HepG2 (cell line): Measurements from ENCODE around the gene GMNN. TPM values are rescaled to one million over a fixed set of nuclear protein-coding genes. Genes with fewer than 3 reads are reported as not detected.

ENCODE experiments used
- AGO1 ChIP-seq: fragments of 200-400 bp; formaldehyde crosslinking; IDR thresholded peaks from 2 replicates; pipeline ENCODE4 v1.6.1; 2017; ENCODE audit warnings: mild to moderate bottlenecking, low read depth, low read length, moderate library complexity; ENCODE audit not compliant: poor library complexity, severe bottlenecking
- AGO2 ChIP-seq: fragments of 200-400 bp; formaldehyde crosslinking; optimal IDR thresholded peaks from 2 replicates; pipeline ENCODE3; 2017; ENCODE audit warnings: mild to moderate bottlenecking, low read depth, low read length, moderate library complexity
- BORCS8-MEF2B ChIP-seq: sonication (generic); formaldehyde crosslinking; IDR thresholded peaks from 2 replicates; pipeline ENCODE4 v1.8.0; 2022; ENCODE audit warnings: mild to moderate bottlenecking, missing genetic modification reagents
- HDAC2 ChIP-seq: sonication (generic); formaldehyde crosslinking; IDR thresholded peaks from 2 replicates; pipeline ENCODE4 v1.4.0; 2020; ENCODE audit warnings: missing genetic modification reagents
- MXD4 ChIP-seq: IDR thresholded peaks from 2 replicates; pipeline ENCODE4 v1.6.1; 2016; ENCODE audit warnings: mild to moderate bottlenecking, missing biosample characterization, missing genetic modification reagents
- MYNN ChIP-seq: sonication (generic); formaldehyde crosslinking; IDR thresholded peaks from 2 replicates; pipeline ENCODE4 v1.4.0; 2020; ENCODE audit warnings: mild to moderate bottlenecking, low read depth, missing genetic modification reagents
- NAIF1 ChIP-seq: sonication (generic); formaldehyde crosslinking; IDR thresholded peaks from 2 replicates; pipeline ENCODE4 v1.5.0; 2020; ENCODE audit warnings: mild to moderate bottlenecking, missing genetic modification reagents, borderline replicate concordance
- NFE2L2 ChIP-seq: fragments of 150-350 bp; IDR thresholded peaks from 2 replicates; pipeline ENCODE4 v1.6.1; 2014; ENCODE audit warnings: low read length
- ONECUT2 ChIP-seq: sonication (generic); formaldehyde crosslinking; IDR thresholded peaks from 2 replicates; pipeline ENCODE4 v1.4.0; 2020; ENCODE audit warnings: missing genetic modification reagents
- SKI ChIP-seq: fragments of 450-650 bp; IDR thresholded peaks from one replicate; pipeline ENCODE4 v1.6.1; 2018; ENCODE audit warnings: mild to moderate bottlenecking; ENCODE audit not compliant: partially characterized antibody
- SMARCC2 ChIP-seq: fragments of 450-650 bp; IDR thresholded peaks from 2 replicates; pipeline ENCODE4 v1.6.1; 2017; ENCODE audit warnings: antibody characterized with exemption, mild to moderate bottlenecking
- ZMAT5 ChIP-seq: sonication (generic); formaldehyde crosslinking; IDR thresholded peaks from 2 replicates; pipeline ENCODE4 v1.5.0; 2020; ENCODE audit warnings: mild to moderate bottlenecking, low read depth, missing genetic modification reagents, borderline replicate concordance
- ZNF12 ChIP-seq: sonication (generic); formaldehyde crosslinking; IDR thresholded peaks from 2 replicates; pipeline ENCODE4 v1.5.0; 2020; ENCODE audit warnings: missing genetic modification reagents
- ZNF280B ChIP-seq: sonication (generic); formaldehyde crosslinking; IDR thresholded peaks from 2 replicates; pipeline ENCODE4 v1.5.0; 2020; ENCODE audit warnings: missing genetic modification reagents, mild to moderate bottlenecking, borderline replicate concordance
- ZNF772 ChIP-seq: sonication (generic); formaldehyde crosslinking; IDR thresholded peaks from 2 replicates; pipeline ENCODE4 v1.5.0; 2020; ENCODE audit warnings: mild to moderate bottlenecking, missing genetic modification reagents
- polyA plus RNA-seq, 8 experiments: library from polyadenylated mRNA; depleted of rRNA in 3 of 8; stranded (reverse) in 7 of 8; unstranded in 1 of 8; fragments of >200 nt; fragmentation: Illumina TruSeq in 4 of 8; extraction: Trizol in 4 of 8; gene quantifications; 2 replicates each; pipeline versions ENCODE4 v1.2.1 to v1.2.3, GENCODE V29; 2011 to 2016; ENCODE audit warnings: low read depth in 4 of 8, missing spikeins in 1 of 8, mixed read lengths in 1 of 8; ENCODE audit not compliant: insufficient read depth in 1 of 8
- total RNA-seq, 5 experiments: library from RNA; depleted of rRNA; stranded (reverse); fragments of >200 nt; fragmentation: Illumina TruSeq; extraction: Trizol; gene quantifications; 2 replicates each; pipeline ENCODE4 v1.2.3, GENCODE V29; 2016; ENCODE audit warnings: low read depth in 1 of 5
- TF ChIP-seq, protein P1 (sequence below): sonication (generic); formaldehyde crosslinking; IDR thresholded peaks from one replicate; pipeline ENCODE4 v1.5.1; 2020; ENCODE audit warnings: mild to moderate bottlenecking, missing genetic modification reagents; ENCODE audit errors: not compliant biosample characterization

GMNN gene
- total and polyA plus RNA-seq, 2 of the 13 experiments (the other 11 are each of a cell fraction or from before 2014, with no cell fraction given): 61.8 to 154 TPM

DNA sequence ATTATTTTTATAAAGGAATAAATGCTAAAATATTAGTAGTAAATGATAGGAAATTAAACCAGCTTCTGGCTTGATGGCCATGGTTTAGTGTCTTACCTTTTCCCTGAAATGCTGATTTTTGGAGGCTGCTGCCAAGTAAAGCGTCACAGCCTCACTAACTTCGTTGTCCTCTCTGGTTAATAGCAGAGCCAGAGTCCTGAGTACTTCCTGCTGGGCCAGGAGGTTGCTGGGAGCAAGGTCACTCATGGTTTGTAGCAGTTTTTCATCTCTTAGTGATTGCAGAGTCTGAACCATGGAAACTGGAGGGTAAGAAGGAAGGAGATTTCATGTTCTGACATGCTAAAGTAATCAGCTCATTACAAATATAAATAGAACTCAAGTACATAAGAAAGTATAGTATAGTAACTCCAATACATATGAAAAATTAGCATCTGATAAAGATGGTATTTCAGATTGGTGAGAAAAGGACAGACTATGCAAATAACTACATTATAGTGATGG, 50.4 kb downstream of the GMNN start (continued):
- TF ChIP-seq, protein P1, sequence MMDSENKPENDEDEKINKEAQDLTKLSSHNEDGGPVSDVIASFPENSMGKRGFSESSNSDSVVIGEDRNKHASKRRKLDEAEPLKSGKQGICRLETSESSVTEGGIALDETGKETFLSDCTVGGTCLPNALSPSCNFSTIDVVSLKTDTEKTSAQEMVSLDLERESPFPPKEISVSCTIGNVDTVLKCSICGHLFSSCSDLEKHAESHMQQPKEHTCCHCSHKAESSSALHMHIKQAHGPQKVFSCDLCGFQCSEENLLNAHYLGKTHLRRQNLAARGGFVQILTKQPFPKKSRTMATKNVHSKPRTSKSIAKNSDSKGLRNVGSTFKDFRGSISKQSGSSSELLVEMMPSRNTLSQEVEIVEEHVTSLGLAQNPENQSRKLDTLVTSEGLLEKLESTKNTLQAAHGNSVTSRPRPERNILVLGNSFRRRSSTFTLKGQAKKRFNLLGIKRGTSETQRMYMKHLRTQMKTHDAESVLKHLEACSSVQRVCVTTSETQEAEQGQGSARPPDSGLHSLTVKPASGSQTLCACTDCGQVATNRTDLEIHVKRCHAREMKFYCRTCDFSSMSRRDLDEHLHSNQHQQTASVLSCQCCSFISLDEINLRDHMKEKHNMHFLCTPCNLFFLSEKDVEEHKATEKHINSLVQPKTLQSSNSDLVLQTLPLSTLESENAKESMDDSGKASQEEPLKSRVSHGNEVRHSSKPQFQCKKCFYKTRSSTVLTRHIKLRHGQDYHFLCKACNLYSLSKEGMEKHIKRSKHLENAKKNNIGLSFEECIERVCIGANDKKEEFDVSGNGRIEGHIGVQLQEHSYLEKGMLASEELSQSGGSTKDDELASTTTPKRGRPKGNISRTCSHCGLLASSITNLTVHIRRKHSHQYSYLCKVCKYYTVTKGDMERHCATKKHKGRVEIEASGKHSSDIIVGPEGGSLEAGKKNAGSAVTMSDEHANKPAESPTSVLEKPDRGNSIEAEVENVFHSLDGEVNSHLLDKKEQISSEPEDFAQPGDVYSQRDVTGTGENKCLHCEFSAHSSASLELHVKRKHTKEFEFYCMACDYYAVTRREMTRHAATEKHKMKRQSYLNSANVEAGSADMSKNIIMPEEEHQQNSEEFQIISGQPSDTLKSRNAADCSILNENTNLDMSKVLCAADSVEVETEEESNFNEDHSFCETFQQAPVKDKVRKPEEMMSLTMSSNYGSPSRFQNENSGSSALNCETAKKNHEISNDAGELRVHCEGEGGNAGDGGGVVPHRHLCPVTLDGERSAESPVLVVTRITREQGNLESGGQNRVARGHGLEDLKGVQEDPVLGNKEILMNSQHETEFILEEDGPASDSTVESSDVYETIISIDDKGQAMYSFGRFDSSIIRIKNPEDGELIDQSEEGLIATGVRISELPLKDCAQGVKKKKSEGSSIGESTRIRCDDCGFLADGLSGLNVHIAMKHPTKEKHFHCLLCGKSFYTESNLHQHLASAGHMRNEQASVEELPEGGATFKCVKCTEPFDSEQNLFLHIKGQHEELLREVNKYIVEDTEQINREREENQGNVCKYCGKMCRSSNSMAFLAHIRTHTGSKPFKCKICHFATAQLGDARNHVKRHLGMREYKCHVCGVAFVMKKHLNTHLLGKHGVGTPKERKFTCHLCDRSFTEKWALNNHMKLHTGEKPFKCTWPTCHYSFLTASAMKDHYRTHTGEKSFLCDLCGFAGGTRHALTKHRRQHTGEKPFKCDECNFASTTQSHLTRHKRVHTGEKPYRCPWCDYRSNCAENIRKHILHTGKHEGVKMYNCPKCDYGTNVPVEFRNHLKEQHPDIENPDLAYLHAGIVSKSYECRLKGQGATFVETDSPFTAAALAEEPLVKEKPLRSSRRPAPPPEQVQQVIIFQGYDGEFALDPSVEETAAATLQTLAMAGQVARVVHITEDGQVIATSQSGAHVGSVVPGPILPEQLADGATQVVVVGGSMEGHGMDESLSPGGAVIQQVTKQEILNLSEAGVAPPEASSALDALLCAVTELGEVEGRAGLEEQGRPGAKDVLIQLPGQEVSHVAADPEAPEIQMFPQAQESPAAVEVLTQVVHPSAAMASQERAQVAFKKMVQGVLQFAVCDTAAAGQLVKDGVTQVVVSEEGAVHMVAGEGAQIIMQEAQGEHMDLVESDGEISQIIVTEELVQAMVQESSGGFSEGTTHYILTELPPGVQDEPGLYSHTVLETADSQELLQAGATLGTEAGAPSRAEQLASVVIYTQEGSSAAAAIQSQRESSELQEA: no peak
- TF ChIP-seq ZNF280B (CRISPR knock-in tag) (no peak), SMARCC2 (no peak), ONECUT2 (no peak), HDAC2 (CRISPR knock-in tag) (peak; percentile 61), MXD4 (no peak), BORCS8-MEF2B (CRISPR knock-in tag) (no peak), NFE2L2 (no peak), AGO1 (no peak), SKI (no peak), ZNF772 (CRISPR knock-in tag) (no peak), AGO2 (no peak), NAIF1 (CRISPR knock-in tag) (no peak), ZNF12 (CRISPR knock-in tag) (no peak), ZMAT5 (CRISPR knock-in tag) (no peak), MYNN (CRISPR knock-in tag) (no peak)
